Activated naive CD8-positive, alpha-beta T cell treated with anti-CD3 and anti-CD28 coated beads, Interleukin-2, amount 10 ng/mL, durations not matched to agents 7 days and 5 days (primary cell): ENCODE results near the gene ST8SIA6. TPM values are rescaled to one million over a fixed set of nuclear protein-coding genes. Genes with fewer than 3 reads are reported as not detected.
"Not testable (repeated sequence)": the region's sequence is repeated elsewhere in the genome, so short reads cannot be mapped to it uniquely, and the experiment has no call there.

Experiments used
- ATAC-seq: fragments of 150-1000 bp; cut with Tn5 transposase; one replicate; pipeline ENCODE4 v1.10.0; 2021; ENCODE audit warnings: low read depth, moderate library complexity
- POLR2A ChIA-PET: fragments of 350-600 bp; sonication (Branson Sonifier 250); formaldehyde crosslinking; loops from one replicate; lab custom pipeline; 2021; ENCODE audit warnings: antibody characterized with exemption; lab: Charles Lee
- DNase-seq: peaks from one replicate; pipeline ENCODE4 v3.0.0; 2021
- H3K27ac Mint-ChIP-seq: one replicate; pipeline ENCODE4 v1.8.0; 2022; ENCODE audit warnings: mild to moderate bottlenecking, mixed read lengths
- H3K27me3 Mint-ChIP-seq: one replicate; pipeline ENCODE4 v1.8.0; 2022; ENCODE audit warnings: mild to moderate bottlenecking, moderate library complexity, mixed read lengths
- H3K36me3 Mint-ChIP-seq: one replicate; pipeline ENCODE4 v1.8.0; 2021; ENCODE audit warnings: mild to moderate bottlenecking, mixed read lengths
- H3K4me1 Mint-ChIP-seq: one replicate; pipeline ENCODE4 v1.8.0; 2021; ENCODE audit warnings: mixed read lengths
- H3K4me3 Mint-ChIP-seq: one replicate; pipeline ENCODE4 v1.8.0; 2022; ENCODE audit warnings: mild to moderate bottlenecking, moderate library complexity, mixed read lengths
- H3K9me3 Mint-ChIP-seq: one replicate; pipeline ENCODE4 v1.8.0; 2021; ENCODE audit warnings: mixed read lengths
- total RNA-seq, 2 experiments: library from RNA; stranded (reverse); gene quantifications; one replicate each; pipeline ENCODE4 v1.2.3, GENCODE V29; 2021

The ST8SIA6 gene
- total RNA-seq, 2 experiments from 2014 or later = 0.34 to 0.61 TPM

DNA sequence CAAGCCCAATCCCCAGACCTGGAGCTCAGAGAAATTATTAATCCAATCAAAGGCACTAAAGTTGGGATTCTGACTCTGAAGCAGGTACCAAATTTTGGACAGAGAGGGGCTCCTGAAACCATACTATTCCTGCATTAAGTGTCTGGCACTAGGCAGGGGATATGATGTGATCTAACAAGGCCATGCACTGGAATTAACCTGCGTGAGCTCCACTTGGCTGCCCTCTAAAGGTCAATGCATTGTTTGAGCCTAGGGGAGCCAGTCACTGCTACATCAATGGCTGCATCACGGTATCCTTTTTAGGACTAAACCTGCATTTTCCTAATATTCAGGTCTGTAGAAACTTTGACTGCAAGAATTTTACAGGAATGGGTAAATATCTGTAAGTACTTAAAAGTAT lies 42.1 kb downstream of the ST8SIA6 start:
- Mint-ChIP-seq H3K4me3 (no peak overlapping the region), H3K27me3 (peaks cover 9% of the 10 kb centered on the region), H3K4me1 (peaks cover 2% of the 10 kb centered on the region), H3K9me3 (peaks cover 8% of the 10 kb centered on the region), H3K36me3 (peaks cover 1% of the 10 kb centered on the region), H3K27ac (no peak overlapping the region)
- DNase-seq = no peak
- ATAC-seq = no peak
- POLR2A ChIA-PET = interaction anchor here (1.5 kb wide), 1 partner anchor 17 kb away, joined by 4 read pairs; no protein-coding TSS in a partner anchor

DNA sequence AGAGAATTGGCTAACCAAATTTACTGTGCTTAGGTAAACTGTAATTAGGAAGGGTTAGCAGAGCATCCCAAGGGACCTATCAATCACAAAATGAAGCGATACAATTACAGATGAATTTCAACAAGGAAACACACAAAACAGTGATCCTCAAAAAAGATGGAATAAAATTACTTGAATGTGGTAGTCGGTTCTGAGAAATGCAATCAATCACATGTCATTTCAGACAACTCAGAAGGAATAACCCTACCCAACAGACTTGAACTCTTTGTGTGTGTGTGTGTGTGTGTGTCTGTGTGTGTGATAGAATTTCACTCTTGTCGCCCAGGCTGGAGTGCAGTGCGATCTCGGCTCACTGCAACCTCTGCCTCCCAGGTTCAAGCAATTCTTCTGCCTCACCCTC lies 43.5 kb downstream of the ST8SIA6 start:
- POLR2A ChIA-PET = no interaction called here
- H3K27me3 Mint-ChIP-seq = peaks cover 4% of the 10 kb centered on the region
- no peak for DNase-seq
- peaks cover 2% of the 10 kb centered on the region for H3K4me1 Mint-ChIP-seq
- peaks cover 1% of the 10 kb centered on the region for H3K9me3 Mint-ChIP-seq
- no peak overlapping the region for H3K4me3 Mint-ChIP-seq
- no peaks in the 10 kb centered on the region for H3K36me3 Mint-ChIP-seq
- H3K27ac Mint-ChIP-seq = no peak overlapping the region
- no peak for ATAC-seq

DNA sequence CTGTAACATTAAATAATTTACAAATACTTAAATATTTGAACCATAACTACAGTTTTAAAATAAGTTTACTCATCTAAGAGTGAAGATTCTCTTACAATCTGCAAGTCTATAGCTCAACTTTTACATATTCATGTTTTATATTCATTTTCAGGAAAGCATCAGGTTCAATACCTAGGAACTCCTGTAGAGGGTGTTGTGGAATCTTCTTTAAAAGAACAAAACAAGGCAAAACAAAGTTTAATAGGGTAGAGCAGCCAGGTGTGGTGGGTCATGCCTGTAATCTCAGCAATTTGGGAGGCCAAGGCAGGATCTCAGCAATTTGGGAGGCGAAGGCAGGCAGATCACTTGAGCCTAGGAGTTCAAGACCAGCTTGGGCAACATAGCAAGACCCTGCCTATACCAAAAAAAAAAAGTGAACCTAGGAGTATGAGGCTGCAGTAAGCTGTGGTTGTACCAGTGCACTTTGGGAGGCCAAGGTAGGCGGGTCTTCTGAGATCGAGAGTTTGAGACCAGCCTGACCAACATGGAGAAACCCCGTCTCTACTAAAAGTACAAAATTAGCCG lies 45.1 kb downstream of the ST8SIA6 start:
- POLR2A ChIA-PET = interaction anchor here (1.6 kb wide), 1 partner anchor 20 kb away, joined by 5 read pairs; no protein-coding TSS in a partner anchor
- no peak for ATAC-seq
- no peak for DNase-seq
- H3K27ac Mint-ChIP-seq = no peak overlapping the region
- no peaks in the 10 kb centered on the region for H3K36me3 Mint-ChIP-seq
- H3K4me3 Mint-ChIP-seq = no peak overlapping the region
- peaks cover 4% of the 10 kb centered on the region for H3K27me3 Mint-ChIP-seq
- H3K9me3 Mint-ChIP-seq = peaks cover 1% of the 10 kb centered on the region
- peaks cover 2% of the 10 kb centered on the region for H3K4me1 Mint-ChIP-seq

DNA sequence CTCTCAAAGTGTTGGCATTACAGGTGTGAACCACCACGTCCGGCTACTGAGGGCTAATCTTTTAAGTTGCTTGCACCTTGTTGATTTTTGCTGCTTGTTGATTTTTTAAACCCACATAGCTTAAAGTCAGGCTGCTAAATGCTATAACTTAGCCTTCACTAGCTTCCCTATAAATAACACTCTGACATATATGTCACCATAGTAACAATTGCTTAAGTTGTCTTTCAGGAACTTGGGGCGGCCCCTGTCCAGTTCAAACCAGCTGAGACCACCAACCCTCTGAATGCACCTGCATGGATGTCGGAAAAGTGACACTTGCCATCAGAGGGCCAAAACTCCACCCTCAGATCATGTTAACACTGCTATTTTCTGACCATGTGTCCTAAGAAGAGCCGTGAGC lies 47.3 kb downstream of the ST8SIA6 start:
- H3K4me1 Mint-ChIP-seq = peaks cover 2% of the 10 kb centered on the region
- DNase-seq (no peak), ATAC-seq (no peak)
- H3K4me3 Mint-ChIP-seq = no peak overlapping the region
- H3K36me3 Mint-ChIP-seq = no peaks in the 10 kb centered on the region
- no peaks in the 10 kb centered on the region for H3K27me3 Mint-ChIP-seq
- POLR2A ChIA-PET = no interaction called here
- H3K27ac Mint-ChIP-seq = no peak overlapping the region
- no peaks in the 10 kb centered on the region for H3K9me3 Mint-ChIP-seq

DNA sequence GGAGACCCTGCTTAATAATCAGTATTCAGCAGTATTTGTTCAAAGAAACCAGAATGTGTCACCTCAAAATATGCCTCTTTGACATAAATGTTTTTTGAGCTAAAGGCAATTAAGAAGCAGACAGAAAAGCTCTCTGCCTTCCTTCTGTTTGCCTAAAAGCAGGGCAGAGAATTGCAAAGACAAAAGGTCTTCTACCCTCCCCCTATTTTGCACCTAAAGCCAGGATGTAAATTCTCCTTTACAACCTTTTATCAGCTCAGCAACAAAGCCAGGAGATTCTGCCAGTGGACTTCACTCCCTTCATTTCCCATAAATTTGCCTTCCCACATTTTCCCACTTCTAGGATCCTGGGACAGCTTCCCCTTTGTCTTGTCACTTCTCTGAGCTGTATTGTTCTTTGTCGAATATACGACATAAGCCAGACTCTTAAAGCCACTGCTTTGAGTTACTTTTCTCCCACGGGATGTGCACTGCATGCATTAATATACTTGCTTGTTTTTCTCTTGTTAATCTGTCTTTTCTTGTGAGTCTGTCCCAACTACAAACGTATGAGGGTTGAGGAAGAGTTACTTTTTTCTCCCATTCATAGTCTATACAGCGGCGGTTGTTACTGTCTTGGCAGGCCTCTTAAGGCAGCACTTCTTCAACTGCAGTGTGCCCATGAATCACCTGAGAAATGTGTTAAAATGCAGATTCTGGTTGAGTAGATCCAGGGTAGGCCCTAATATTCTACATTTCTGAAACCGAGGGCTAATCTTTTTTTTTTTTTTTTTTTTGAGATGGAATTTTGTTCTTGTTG lies 48.2 kb downstream of the ST8SIA6 start:
- POLR2A ChIA-PET = no interaction called here
- DNase-seq (no peak), ATAC-seq (no peak)
- Mint-ChIP-seq H3K36me3 (no peaks in the 10 kb centered on the region), H3K27me3 (no peaks in the 10 kb centered on the region), H3K4me1 (peaks cover 2% of the 10 kb centered on the region), H3K9me3 (no peaks in the 10 kb centered on the region), H3K4me3 (no peak overlapping the region), H3K27ac (no peak overlapping the region)

DNA sequence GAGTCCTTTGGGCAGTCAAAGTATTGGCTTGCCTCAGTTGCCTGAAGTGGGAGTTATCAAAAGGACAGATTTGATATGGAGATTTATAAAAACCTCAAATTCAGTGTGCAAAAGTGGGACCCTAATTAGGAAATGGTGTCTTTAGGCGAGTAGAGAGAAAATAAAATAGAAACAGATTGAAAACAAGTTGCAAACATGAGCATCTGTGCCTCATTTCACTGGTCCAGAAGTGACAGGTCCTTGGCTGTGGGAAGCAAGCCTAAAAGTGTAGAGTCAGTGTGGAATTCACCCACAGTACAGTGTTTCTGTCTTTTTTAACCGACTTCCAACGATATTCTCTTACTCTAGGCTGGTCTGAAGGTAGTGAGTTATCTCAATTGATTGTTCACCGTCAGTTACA lies 51.2 kb downstream of the ST8SIA6 start:
- H3K4me3 Mint-ChIP-seq = no peak overlapping the region
- H3K36me3 Mint-ChIP-seq = no peaks in the 10 kb centered on the region

DNA sequence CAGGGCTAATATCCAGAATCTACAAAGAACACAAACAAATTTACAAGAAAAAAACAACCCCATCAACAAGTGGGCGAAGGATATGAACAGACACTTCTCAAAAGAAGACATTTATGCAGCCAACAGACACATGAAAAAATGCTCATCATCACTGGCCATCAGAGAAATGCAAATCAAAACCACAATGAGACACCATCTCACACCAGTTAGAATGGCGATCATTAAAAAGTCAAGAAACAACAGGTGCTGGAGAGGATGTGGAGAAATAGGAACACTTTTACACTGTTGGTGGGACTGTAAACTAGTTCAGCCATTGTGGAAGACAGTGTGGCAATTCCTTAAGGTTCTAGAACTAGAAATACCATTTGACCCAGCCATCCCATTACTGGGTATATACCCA lies 52.4 kb downstream of the ST8SIA6 start:
- H3K27me3 Mint-ChIP-seq, H3K4me1 Mint-ChIP-seq, H3K36me3 Mint-ChIP-seq, DNase-seq, POLR2A ChIA-PET, H3K4me3 Mint-ChIP-seq, H3K9me3 Mint-ChIP-seq, H3K27ac Mint-ChIP-seq, ATAC-seq: not testable (repeated sequence)

More for the DNA sequence above, 51.2 kb downstream of the ST8SIA6 start:
- peaks cover 3% of the 10 kb centered on the region for H3K27me3 Mint-ChIP-seq
- ATAC-seq (no peak), DNase-seq (no peak)
- POLR2A ChIA-PET = no interaction called here
- no peaks in the 10 kb centered on the region for H3K4me1 Mint-ChIP-seq
- H3K27ac Mint-ChIP-seq = no peak overlapping the region
- H3K9me3 Mint-ChIP-seq = no peaks in the 10 kb centered on the region

DNA sequence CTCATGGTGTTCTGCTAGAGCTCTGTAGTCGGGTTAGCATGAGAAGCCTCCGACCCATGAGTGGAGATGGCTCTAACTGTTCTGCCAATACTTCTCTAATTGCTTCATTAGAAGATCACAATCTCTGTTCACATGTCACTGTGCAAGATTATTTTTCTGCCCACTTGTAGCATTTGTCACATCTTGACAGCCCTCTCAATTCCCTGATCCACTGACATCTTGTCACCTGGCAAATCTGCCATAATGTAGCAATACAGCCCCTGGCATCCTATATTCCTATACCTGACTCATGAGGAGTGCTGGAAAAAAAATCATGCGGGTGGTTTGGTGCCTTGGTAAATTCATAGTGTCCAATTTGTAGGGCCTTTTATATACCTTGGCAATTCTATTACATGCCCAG lies 58.4 kb downstream of the ST8SIA6 start:
- Mint-ChIP-seq H3K4me3 (no peak overlapping the region), H3K36me3 (no peaks in the 10 kb centered on the region), H3K9me3 (no peaks in the 10 kb centered on the region), H3K27ac (no peak overlapping the region), H3K4me1 (peaks cover 1% of the 10 kb centered on the region), H3K27me3 (peaks cover 4% of the 10 kb centered on the region)
- POLR2A ChIA-PET = no interaction called here
- ATAC-seq (no peak), DNase-seq (no peak)

DNA sequence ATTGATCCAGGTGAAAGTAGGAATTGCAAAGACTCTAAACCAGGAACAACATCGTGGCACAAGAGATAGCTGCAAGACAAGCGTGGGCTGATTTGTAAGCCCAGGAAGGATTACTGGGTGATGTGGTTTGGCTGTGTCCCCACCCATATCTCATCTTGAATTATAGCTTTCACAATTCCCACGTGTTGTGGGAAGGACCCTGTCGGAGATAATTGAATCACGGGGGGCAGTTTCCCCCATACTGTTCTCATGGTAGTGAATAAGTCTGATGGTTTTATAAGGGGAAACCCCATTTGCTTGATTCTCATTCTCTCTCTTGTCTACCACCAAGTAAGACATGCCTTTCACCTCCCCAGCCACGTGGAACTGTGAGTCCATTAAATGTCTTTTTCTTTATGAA lies 59.5 kb downstream of the ST8SIA6 start:
- H3K27ac Mint-ChIP-seq = no peak overlapping the region
- H3K27me3 Mint-ChIP-seq = peaks cover 4% of the 10 kb centered on the region
- H3K4me1 Mint-ChIP-seq = peaks cover 1% of the 10 kb centered on the region
- no peaks in the 10 kb centered on the region for H3K9me3 Mint-ChIP-seq
- ATAC-seq (no peak), DNase-seq (no peak)
- no peaks in the 10 kb centered on the region for H3K36me3 Mint-ChIP-seq
- no peak overlapping the region for H3K4me3 Mint-ChIP-seq
- POLR2A ChIA-PET = no interaction called here

DNA sequence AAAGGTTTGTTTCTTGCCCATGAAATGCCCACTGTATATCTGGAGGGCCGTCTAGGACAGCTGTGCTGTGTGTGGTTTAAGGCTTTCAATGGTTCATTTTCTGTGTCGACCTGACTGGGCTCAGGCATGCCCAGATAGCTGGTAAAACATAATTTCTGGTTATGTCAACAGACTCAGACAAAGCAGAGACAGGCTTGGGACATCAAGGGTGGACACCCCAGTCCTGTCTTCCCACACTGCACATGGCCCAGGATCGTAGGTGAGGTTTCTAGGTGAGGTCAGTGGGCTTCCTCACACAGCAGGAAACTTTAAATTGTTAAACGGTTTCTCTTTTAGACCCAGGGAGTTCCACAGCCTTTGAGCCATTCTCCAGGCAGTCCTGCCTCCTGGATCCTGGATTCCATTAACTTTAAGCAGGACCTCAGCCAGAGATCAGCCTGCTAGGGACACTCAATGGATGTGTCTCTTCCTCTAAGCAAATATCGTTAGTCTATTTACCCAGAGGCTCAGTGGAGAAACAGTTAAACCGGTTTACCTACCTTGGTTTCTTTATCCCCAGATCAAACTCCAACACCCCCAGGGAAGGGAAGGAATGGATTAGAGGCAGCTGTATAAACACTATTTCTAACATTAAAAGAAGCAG lies 66.4 kb downstream of the ST8SIA6 start:
- H3K4me3 Mint-ChIP-seq = no peak overlapping the region
- H3K9me3 Mint-ChIP-seq = peaks cover 3% of the 10 kb centered on the region

DNA sequence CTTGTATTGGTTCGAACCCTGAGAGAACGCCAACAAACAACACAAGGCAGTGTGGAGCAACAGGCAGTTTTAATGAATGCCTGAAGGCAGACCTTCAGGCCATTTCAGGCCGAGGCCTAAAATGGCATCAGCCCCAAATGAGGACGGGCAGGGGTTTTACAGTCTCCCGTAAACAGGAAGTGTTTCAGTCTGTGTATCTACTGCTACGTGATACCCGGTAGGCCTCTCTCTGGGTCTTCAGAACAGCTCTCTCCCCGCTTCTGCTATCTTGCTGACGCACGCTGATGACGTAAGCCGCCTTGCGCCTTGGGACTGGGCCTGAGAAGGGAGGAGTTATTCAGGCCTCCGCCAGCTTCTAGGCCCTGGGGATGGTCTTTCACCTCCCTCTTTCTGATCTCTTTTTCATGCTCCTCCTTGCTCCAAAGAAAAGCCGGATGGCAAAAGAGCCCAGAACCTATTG lies 67.7 kb downstream of the ST8SIA6 start:
- no peak overlapping the region for H3K27ac Mint-ChIP-seq
- no peak for ATAC-seq
- H3K36me3 Mint-ChIP-seq = no peaks in the 10 kb centered on the region
- H3K4me1 Mint-ChIP-seq = no peaks in the 10 kb centered on the region
- DNase-seq = no peak
- POLR2A ChIA-PET = no interaction called here
- peaks cover 3% of the 10 kb centered on the region for H3K9me3 Mint-ChIP-seq
- no peak overlapping the region for H3K4me3 Mint-ChIP-seq
- H3K27me3 Mint-ChIP-seq = no peaks in the 10 kb centered on the region

More for the DNA sequence above, 66.4 kb downstream of the ST8SIA6 start:
- DNase-seq (no peak), ATAC-seq (no peak)
- no peaks in the 10 kb centered on the region for H3K36me3 Mint-ChIP-seq
- H3K4me1 Mint-ChIP-seq = no peaks in the 10 kb centered on the region
- peaks cover 2% of the 10 kb centered on the region for H3K27me3 Mint-ChIP-seq
- POLR2A ChIA-PET = no interaction called here
- no peak overlapping the region for H3K27ac Mint-ChIP-seq

DNA sequence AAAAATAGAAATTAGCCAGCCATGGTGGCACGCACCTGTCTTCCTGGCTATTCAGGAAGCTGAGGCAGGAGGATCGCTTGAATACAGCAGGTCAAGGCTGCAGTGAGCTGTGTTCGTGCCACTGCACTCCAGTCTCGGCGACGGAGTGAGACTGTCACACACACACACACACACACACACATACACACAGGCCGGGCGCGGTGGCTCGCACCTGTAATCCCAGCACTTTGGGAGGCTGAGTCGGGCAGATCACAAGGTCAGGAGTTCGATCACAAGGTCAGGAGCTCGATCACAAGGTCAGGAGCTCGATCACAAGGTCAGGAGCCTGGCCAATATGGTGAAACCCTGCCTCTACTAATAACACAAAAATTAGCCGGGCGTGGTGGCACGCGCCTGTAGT lies 68.4 kb downstream of the ST8SIA6 start:
- ATAC-seq = no peak
- Mint-ChIP-seq H3K4me3 (no peak overlapping the region), H3K27ac (no peak overlapping the region), H3K27me3 (no peaks in the 10 kb centered on the region), H3K4me1 (no peaks in the 10 kb centered on the region), H3K36me3 (no peaks in the 10 kb centered on the region), H3K9me3 (peaks cover 3% of the 10 kb centered on the region)
- POLR2A ChIA-PET = no interaction called here
- no peak for DNase-seq

DNA sequence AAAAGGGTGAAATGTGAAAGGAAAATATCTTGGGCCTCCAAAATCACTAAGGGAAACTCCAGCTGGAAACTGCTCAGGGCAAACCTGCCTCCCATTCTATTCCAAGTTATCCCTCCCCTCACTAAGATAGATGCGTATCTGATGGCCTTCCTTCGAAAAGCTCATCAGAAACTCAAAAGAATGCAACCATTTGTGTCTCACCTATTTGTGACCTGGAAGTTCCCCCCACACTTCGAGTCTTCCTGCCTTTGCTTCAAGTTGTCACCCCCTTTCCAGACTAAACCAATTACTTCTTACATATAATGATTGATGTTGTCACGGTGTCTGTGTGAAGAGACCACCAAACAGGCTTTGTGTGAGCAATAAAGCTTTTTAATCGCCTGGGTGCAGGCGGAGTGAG lies 69.3 kb downstream of the ST8SIA6 start:
- H3K27me3 Mint-ChIP-seq = no peaks in the 10 kb centered on the region

More for the DNA sequence above, 69.3 kb downstream of the ST8SIA6 start:
- H3K27ac Mint-ChIP-seq = no peak overlapping the region
- no peaks in the 10 kb centered on the region for H3K4me1 Mint-ChIP-seq
- no peaks in the 10 kb centered on the region for H3K36me3 Mint-ChIP-seq
- DNase-seq = no peak
- H3K4me3 Mint-ChIP-seq = no peak overlapping the region
- POLR2A ChIA-PET = no interaction called here
- H3K9me3 Mint-ChIP-seq = peaks cover 3% of the 10 kb centered on the region
- ATAC-seq = no peak
